Measurements from ENCODE around the gene LRMDA. TPM values are rescaled to one million over a fixed set of nuclear protein-coding genes. Genes with fewer than 3 reads are reported as not detected.

Gene LRMDA
- 4.1 to 5.7 TPM (median 4.8 TPM) in 5 replicates for total RNA-seq (2022; extraction: Qiagen RNA extraction)

GRCh38 chr10:75431180-75432111 lies at the start of gene LRMDA:
TSS of gene LRMDA (plus strand) at chr10:75431624.

GRCh38 chr10:75401569-75402485 lies 29.6 kb upstream of the LRMDA start, which contains the start of gene ZNF503:
TSS of gene ZNF503 (minus strand) at chr10:75401764. CDS start at chr10:75401419, 345 bp downstream.

Other genes with a start within 250 kb of the LRMDA start
- 281 to 341 TPM (median 295 TPM) in 5 replicates for gene VDAC2, start 220.8 kb upstream of the LRMDA start, total RNA-seq (2022; extraction: Qiagen RNA extraction)
- 29.2 to 56.7 TPM (median 53.1 TPM) in 5 replicates for gene COMTD1, start 195.7 kb upstream of the LRMDA start, total RNA-seq (2022; extraction: Qiagen RNA extraction)
- gene ZNF503, start 29.9 kb upstream of the LRMDA start, total RNA-seq (2022; extraction: Qiagen RNA extraction) = 7.1 to 13.0 TPM (median 12.2 TPM) in 5 replicates